Measurements from ENCODE around the gene PPP1R1B. TPM values are rescaled to one million over a fixed set of nuclear protein-coding genes. Genes with fewer than 3 reads are reported as not detected.

The PPP1R1B gene
- total and polyA plus RNA-seq, 7 donors = 4.2 to 280 (median 12.1) TPM

DNA sequence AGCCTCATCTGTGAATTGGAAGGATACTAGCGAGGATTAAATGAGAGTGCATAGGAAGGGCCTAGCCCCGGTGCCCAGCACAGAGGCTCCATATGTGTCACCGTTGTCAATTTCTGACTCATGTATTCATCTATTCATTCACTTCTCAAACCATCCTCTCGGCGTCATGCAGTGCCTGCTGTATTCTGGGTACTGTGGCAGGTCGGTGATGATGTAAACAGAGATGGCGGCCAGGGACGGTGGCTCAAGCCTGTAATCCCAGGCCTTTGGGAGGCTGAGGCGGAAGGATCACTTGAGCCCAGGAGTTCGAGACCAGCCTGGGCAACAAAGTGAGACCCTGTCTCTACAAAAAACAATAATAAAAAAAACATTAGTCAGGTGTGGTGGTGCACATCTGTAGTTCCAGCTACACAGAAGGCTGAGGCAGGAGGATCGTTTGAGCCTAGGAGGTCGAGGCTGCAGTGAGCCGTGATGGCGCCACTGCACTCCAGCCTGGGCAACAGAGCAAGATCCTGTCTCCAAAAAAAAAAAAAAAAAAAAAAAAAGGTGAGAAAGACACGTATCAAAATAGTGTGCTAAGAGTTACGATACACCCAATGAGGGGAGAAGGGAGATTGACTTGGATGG is 4.3 kb upstream of the PPP1R1B start:
- Histone ChIP-seq H3K4me3 (no peak overlapping the region), H3K27me3 (peaks cover 20 to 40% (median 29%) of the 10 kb centered on the region in 3 donors), H3K36me3 (no peaks in the 10 kb centered on the region), H3K4me1 (peaks cover 0 to 41% (median 33%) of the 10 kb centered on the region in 4 donors), H3K27ac (no peak overlapping the region), H3K9me3 (no peaks in the 10 kb centered on the region)
- TF ChIP-seq POLR2AphosphoS5 (IDR thresholded peaks at IDR 0.05) (no peak), EP300 (IDR thresholded peaks at IDR 0.05) (no peak), POLR2A (IDR thresholded peaks at IDR 0.05) (no peak)
- TF ChIP-seq, protein P1, sequence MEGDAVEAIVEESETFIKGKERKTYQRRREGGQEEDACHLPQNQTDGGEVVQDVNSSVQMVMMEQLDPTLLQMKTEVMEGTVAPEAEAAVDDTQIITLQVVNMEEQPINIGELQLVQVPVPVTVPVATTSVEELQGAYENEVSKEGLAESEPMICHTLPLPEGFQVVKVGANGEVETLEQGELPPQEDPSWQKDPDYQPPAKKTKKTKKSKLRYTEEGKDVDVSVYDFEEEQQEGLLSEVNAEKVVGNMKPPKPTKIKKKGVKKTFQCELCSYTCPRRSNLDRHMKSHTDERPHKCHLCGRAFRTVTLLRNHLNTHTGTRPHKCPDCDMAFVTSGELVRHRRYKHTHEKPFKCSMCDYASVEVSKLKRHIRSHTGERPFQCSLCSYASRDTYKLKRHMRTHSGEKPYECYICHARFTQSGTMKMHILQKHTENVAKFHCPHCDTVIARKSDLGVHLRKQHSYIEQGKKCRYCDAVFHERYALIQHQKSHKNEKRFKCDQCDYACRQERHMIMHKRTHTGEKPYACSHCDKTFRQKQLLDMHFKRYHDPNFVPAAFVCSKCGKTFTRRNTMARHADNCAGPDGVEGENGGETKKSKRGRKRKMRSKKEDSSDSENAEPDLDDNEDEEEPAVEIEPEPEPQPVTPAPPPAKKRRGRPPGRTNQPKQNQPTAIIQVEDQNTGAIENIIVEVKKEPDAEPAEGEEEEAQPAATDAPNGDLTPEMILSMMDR (IDR thresholded peaks at IDR 0.05) = no peak
- DNase-seq = no peak
- intact Hi-C loops (cut with DNase I) = loop anchor here (1.0 to 10.0 kb wide), 5 partner anchors 46 to 352 kb away; partner anchors contain the start of genes MIEN1 and PNMT
- WGBS, 2 donors = 59 to 60% methylated on average over 16 of the region's 16 CpGs

DNA sequence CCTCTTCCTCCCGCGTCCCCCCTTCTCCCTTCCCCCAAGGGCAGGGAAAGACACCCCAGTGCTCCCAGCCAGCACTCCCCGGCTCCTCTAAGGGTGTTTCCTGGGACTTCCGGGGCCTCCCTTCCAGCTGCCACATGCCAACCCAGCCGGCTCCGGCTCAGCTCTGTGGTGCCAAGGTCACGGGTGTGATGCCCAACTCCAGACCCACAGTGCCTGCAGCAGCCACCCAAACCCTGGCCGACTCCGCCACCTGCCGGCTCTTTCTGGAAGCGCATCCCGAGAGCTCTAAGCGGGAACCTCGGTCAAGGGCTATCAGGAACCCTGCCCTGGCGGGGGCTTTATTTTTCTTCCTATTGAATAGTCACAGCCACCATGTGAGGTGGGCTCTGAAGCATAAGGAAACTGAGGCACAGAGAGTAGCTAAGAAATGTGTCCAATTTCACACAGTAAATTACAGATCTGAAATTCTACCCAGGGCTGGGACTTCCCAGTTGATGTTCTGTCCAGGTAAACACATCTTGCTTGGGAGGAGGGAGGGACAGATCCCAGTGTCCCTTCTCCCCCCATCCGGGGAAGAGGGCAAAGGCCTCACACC is 3.3 kb upstream of the PPP1R1B start:
- Histone ChIP-seq H3K4me1 (peaks cover 0 to 33% (median 29%) of the 10 kb centered on the region in 4 donors), H3K36me3 (no peaks in the 10 kb centered on the region), H3K9me3 (no peaks in the 10 kb centered on the region), H3K4me3 (no peak overlapping the region), H3K27ac (no peak overlapping the region), H3K27me3 (peaks cover 28 to 49% (median 37%) of the 10 kb centered on the region in 3 donors)
- WGBS, 2 donors = 4 to 5% methylated on average over 16 of the region's 16 CpGs
- TF ChIP-seq, protein P1 (IDR thresholded peaks at IDR 0.05) = peak; percentile 78 to 91 (median 90)
- TF ChIP-seq EP300 (IDR thresholded peaks at IDR 0.05) = no peak
- no peak for TF ChIP-seq POLR2A (IDR thresholded peaks at IDR 0.05)
- TF ChIP-seq POLR2AphosphoS5 (IDR thresholded peaks at IDR 0.05) = peak in 1 of 4 donors; percentile 19
- intact Hi-C loops (cut with DNase I) = loop anchor here (1.0 to 10.0 kb wide), 4 partner anchors 45 to 351 kb away; partner anchors contain the start of genes MIEN1 and PNMT
- peak; percentile 91 for DNase-seq

DNA sequence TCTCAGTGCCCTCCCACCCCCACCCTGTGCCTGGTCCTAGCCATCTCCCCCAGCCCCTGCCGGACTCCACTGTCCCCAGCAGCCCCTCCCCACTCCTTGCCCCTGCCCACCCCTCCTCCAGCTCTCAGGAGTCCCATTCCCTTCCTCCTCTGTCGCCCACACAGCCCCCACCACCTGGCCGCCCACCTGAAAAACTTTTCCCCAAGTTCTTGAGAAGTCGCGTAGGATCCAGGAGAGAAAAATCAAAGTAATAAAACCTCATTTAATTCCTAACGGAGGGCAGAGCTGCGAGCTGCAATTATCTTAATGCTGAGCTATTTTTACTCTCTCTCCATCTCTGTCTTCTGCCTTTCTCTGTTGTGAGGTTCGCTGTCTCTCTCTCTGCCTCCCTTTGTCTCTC is 2.4 kb upstream of the PPP1R1B start:
- TF ChIP-seq POLR2AphosphoS5 (IDR thresholded peaks at IDR 0.05) = no peak
- TF ChIP-seq EP300 (IDR thresholded peaks at IDR 0.05) = no peak
- no peak for TF ChIP-seq POLR2A (IDR thresholded peaks at IDR 0.05)
- TF ChIP-seq, protein P1 (IDR thresholded peaks at IDR 0.05) = no peak

GRCh38 chr17:39625198-39625785 is 1.5 kb upstream of the PPP1R1B start:
- no peaks in the 10 kb centered on the region for H3K9me3 ChIP-seq
- peaks cover 28 to 64% (median 53%) of the 10 kb centered on the region in 3 donors for H3K27me3 ChIP-seq
- WGBS, 2 donors = 17 to 51% methylated on average over 5 of the region's 5 CpGs
- H3K27ac ChIP-seq = no peak overlapping the region
- intact Hi-C loops (cut with DNase I) = loop anchor here (10.0 kb wide), 1 partner anchor 350 kb away; no protein-coding TSS in a partner anchor
- no peak for DNase-seq
- H3K36me3 ChIP-seq = no peaks in the 10 kb centered on the region
- H3K4me1 ChIP-seq = peaks cover 0 to 26% (median 23%) of the 10 kb centered on the region in 4 donors
- H3K4me3 ChIP-seq = no peak overlapping the region
- TF ChIP-seq, protein P1 (IDR thresholded peaks at IDR 0.05) = no peak
- TF ChIP-seq EP300 (IDR thresholded peaks at IDR 0.05) = no peak
- TF ChIP-seq POLR2AphosphoS5 (IDR thresholded peaks at IDR 0.05) = no peak
- no peak for TF ChIP-seq POLR2A (IDR thresholded peaks at IDR 0.05)

More for the DNA sequence above, 2.4 kb upstream of the PPP1R1B start:
- Histone ChIP-seq H3K27me3 (peaks cover 28 to 58% (median 44%) of the 10 kb centered on the region in 3 donors), H3K4me3 (no peak overlapping the region), H3K36me3 (no peaks in the 10 kb centered on the region), H3K4me1 (peaks cover 0 to 26% (median 23%) of the 10 kb centered on the region in 4 donors), H3K27ac (no peak overlapping the region), H3K9me3 (no peaks in the 10 kb centered on the region)
- DNase-seq = no peak
- 67 to 80% methylated on average over 8 of the region's 8 CpGs for WGBS, 2 donors
- intact Hi-C loops (cut with DNase I) = loop anchor here (10.0 kb wide), 1 partner anchor 350 kb away; no protein-coding TSS in a partner anchor

All from sigmoid colon (tissue), 7 donors.